Measurements from ENCODE around the gene RRAGC. TPM values are rescaled to one million over a fixed set of nuclear protein-coding genes. Genes with fewer than 3 reads are reported as not detected.
"Not testable (repeated sequence)": the region's sequence is repeated elsewhere in the genome, so short reads cannot be mapped to it uniquely, and the experiment has no call there.

Gene RRAGC
- total RNA-seq, 4 donors from 2014 or later = 18.3 to 25.3 (median 20.4) TPM

DNA sequence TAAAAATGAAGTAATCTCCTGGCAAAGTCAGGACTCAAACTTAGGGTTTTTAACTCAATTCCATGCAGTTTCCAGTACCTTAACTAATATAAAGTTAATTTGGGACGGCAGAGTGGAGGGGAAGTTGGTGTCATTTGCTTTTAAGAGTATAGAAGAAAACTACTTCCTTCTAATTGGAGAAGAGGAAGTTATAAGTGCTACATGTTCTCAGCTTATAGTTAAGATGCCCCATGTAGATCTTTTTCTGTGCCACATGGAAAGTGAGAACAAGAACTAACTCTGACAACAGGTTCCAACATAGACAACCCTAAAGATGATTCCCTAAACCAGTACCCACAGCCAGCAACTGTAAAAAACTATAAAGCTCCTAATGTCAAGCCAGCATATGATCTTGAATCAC is 11.5 kb downstream of the RRAGC start:
- WGBS = 77% methylated on average over 1 of the region's 1 CpG
- Histone ChIP-seq H3K4me1 (no peaks in the 10 kb centered on the region), H3K27ac (no peak overlapping the region), H3K36me3 (peaks cover 93% of the 10 kb centered on the region), H3K4me3 (no peak overlapping the region), H3K27me3 (no peaks in the 10 kb centered on the region), H3K9me3 (no peaks in the 10 kb centered on the region)
- TF ChIP-seq POLR2AphosphoS5 (IDR thresholded peaks at IDR 0.05) (no peak), CTCF (IDR thresholded peaks at IDR 0.05) (no peak), POLR2A (IDR thresholded peaks at IDR 0.05) (no peak), EP300 (IDR thresholded peaks at IDR 0.05) (no peak)
- no peak for DNase-seq (ENCODE audit: low spot score in 2 of 2)

- H3K36me3 ChIP-seq = peaks cover 93% of the 10 kb centered on the region
- no peak overlapping the region for H3K27ac ChIP-seq
- H3K9me3 ChIP-seq = no peaks in the 10 kb centered on the region
- WGBS = 83% methylated on average over 3 of the region's 3 CpGs
- no peak for DNase-seq (ENCODE audit: low spot score in 2 of 2)
- H3K4me1 ChIP-seq = no peaks in the 10 kb centered on the region
- H3K4me3 ChIP-seq = no peak overlapping the region
- no peaks in the 10 kb centered on the region for H3K27me3 ChIP-seq
- TF ChIP-seq EP300 (IDR thresholded peaks at IDR 0.05) (no peak), CTCF (IDR thresholded peaks at IDR 0.05) (no peak), POLR2AphosphoS5 (IDR thresholded peaks at IDR 0.05) (no peak), POLR2A (IDR thresholded peaks at IDR 0.05) (no peak)
These were observed 13.4 kb downstream of the RRAGC start for GRCh38 chr1:38846210-38846609.

DNA sequence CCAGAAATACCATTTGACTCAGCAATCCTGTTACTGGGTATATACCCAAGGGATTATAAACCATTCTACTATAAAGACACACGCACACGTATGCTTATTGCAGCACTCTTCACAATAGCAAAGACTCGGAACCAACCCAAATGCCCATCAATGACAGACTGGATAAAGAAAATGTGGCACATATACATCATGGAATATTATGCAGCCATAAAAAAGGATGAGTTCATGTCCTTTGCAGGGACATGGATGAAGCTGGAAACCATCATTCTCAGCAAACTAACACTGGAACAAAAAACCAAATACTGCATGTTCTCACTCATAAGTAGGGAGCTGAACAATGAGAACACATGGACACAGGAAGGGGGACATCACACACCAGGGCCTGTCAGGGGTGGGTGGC is 14.5 kb downstream of the RRAGC start:
- H3K36me3 ChIP-seq = peaks cover 87% of the 10 kb centered on the region
- not testable (repeated sequence) for DNase-seq (ENCODE audit: low spot score in 2 of 2); H3K27me3 ChIP-seq; H3K27ac ChIP-seq; H3K9me3 ChIP-seq; H3K4me1 ChIP-seq; H3K4me3 ChIP-seq
- 94% methylated on average over 3 of the region's 3 CpGs for WGBS

DNA sequence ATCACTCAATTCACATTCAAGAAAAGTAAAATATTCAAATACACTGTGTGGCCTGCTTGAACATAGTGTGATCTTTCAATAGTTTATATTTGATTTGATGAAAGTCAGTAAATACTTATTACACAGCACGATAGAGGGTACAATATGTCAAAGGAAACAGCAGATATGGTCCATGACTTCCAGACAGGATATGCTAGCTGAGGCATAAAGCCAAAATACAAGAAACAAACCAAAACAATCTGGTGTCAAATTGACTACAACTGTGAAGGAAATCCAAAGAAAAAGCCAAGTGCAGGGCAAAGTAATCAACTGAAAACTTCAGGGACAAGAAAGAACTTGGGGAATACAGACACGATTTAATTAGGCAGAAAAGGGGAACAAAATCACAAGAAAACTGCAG is 19.3 kb downstream of the RRAGC start:
- no peaks in the 10 kb centered on the region for H3K9me3 ChIP-seq
- H3K4me1 ChIP-seq = peaks cover 6% of the 10 kb centered on the region
- no peak overlapping the region for H3K4me3 ChIP-seq
- no peaks in the 10 kb centered on the region for H3K27me3 ChIP-seq
- H3K27ac ChIP-seq = no peak overlapping the region
- WGBS = 50% methylated on average over 2 of the region's 2 CpGs
- H3K36me3 ChIP-seq = peaks cover 67% of the 10 kb centered on the region
- no peak for TF ChIP-seq CTCF (IDR thresholded peaks at IDR 0.05)
- TF ChIP-seq POLR2AphosphoS5 (IDR thresholded peaks at IDR 0.05) = no peak
- TF ChIP-seq POLR2A (IDR thresholded peaks at IDR 0.05) = no peak
- TF ChIP-seq EP300 (IDR thresholded peaks at IDR 0.05) = no peak
- DNase-seq (ENCODE audit: low spot score in 2 of 2) = no peak

DNA sequence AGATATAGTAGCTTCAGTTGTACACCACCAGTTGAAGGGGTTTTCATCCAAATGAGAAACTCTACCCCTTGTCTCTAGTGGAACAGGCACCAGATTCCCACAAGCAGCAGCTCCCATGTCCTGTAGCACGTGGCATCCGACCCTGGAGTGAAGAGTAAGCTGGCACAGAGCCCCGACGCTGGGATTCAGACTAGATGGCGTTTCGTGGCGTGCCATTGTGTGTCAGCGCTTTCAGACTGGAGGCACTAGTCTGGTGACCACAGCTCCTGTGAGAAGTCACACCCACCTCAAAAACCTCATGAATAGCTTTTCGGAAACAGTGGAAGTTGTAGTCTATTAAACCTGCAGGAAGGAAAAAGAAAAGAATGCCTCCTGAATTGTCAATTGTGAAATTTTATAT is 20.2 kb downstream of the RRAGC start:
- Histone ChIP-seq H3K27ac (no peak overlapping the region), H3K9me3 (no peaks in the 10 kb centered on the region), H3K36me3 (peaks cover 58% of the 10 kb centered on the region), H3K4me1 (peaks cover 10% of the 10 kb centered on the region), H3K4me3 (no peak overlapping the region), H3K27me3 (no peaks in the 10 kb centered on the region)
- WGBS = 85% methylated on average over 6 of the region's 9 CpGs
- no peak for DNase-seq (ENCODE audit: low spot score in 2 of 2)
- TF ChIP-seq POLR2A (IDR thresholded peaks at IDR 0.05) (no peak), CTCF (IDR thresholded peaks at IDR 0.05) (no peak), POLR2AphosphoS5 (IDR thresholded peaks at IDR 0.05) (no peak), EP300 (IDR thresholded peaks at IDR 0.05) (no peak)

DNA sequence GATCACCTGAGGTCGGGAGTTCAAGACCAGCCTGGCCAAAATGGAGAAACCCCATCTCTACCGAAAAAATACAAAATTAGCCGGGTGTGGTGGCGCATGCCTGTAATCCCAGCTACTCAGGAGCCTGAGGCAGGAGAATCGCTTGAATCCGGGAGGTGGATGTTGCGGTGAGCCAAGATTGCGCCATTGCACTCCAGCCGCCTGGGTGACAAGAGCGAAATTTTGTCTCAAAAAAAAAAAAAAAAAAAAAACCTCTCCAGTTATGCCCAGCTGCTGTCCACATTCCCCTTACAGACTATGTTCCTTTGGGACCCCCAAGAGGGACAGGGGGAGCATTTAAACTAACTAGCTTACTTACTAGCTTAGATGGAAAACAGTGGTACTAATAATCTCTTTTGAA is 23.3 kb downstream of the RRAGC start:
- 76% methylated on average over 10 of the region's 10 CpGs for WGBS

More for the DNA sequence above, 23.3 kb downstream of the RRAGC start:
- not testable (repeated sequence) for DNase-seq (ENCODE audit: low spot score in 2 of 2); H3K4me1 ChIP-seq; H3K27ac ChIP-seq; H3K27me3 ChIP-seq; H3K4me3 ChIP-seq; H3K9me3 ChIP-seq
- H3K36me3 ChIP-seq = peaks cover 31% of the 10 kb centered on the region

All from suprapubic skin (tissue), 4 donors.